HG03565 (cell line): ENCODE measurements around the gene C8G.

Experiments used
- ATAC-seq: cut with Tn5 transposase; IDR thresholded peaks from one replicate; pipeline ENCODE4 v1.9.1; 2021; ENCODE audit warnings: mild to moderate bottlenecking, moderate library complexity; ENCODE audit not compliant: unreplicated experiment

C8G gene

DNA sequence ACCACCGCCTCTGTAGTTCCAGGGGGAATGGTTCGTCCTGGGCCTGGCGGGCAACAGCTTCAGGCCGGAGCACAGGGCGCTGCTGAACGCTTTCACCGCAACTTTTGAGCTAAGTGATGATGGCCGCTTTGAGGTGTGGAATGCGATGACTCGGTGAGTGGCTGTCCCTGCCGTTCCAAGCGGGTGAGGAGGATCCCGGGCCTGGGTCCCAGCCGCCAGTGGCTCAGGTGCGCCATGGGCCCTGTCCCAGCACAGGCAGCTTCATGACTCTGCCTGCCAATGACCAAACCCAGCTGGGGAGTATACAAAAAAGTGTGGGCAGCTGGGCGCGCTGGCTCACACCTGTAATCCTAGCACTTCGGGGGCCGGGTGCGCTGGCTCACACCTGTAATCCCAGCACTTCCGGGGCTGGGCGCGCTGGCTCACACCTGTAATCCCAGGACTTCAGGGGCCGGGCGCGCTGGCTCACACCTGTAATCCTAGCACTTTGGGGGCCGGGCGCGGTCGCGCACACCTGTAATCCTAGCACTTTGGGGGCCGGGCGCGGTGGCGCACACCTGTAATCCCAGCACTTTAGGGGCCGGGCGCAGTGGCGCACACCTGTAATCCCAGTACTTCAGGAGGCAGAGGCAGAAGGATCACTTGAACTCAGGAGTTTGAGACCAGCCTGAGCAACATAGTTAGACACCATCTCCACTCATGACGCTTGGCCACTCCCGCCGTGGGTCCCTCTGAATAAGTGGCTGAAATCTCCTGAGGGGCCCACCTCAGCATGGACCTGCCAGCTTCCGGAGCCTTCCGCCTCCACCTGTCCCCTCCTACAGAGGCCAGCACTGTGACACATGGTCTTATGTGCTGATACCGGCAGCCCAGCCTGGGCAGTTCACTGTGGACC is 8.1 kb downstream of the C8G start:
- no peak for ATAC-seq

DNA sequence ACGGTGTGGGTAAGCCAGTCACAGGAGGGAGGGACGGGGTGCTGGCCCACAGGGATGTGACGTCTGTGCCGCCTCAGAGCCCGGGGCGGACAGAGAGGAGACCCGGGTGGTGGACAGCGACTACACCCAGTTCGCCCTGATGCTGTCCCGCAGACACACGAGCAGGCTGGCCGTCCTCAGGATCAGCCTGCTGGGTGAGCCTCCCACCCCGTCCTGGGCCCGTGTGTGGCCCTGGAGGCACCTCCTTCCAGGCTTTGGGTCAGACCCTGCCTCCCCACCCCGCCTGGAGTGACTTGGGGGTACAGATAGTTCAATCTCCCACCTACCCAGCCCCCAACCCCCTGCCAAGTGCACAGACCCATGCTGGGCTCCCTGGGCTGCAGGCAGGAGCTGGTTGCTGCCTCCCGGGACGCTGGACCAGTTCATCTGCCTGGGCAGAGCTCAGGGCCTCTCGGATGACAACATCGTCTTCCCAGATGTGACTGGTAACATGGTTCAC is 8.8 kb downstream of the C8G start:
- ATAC-seq: no peak

DNA sequence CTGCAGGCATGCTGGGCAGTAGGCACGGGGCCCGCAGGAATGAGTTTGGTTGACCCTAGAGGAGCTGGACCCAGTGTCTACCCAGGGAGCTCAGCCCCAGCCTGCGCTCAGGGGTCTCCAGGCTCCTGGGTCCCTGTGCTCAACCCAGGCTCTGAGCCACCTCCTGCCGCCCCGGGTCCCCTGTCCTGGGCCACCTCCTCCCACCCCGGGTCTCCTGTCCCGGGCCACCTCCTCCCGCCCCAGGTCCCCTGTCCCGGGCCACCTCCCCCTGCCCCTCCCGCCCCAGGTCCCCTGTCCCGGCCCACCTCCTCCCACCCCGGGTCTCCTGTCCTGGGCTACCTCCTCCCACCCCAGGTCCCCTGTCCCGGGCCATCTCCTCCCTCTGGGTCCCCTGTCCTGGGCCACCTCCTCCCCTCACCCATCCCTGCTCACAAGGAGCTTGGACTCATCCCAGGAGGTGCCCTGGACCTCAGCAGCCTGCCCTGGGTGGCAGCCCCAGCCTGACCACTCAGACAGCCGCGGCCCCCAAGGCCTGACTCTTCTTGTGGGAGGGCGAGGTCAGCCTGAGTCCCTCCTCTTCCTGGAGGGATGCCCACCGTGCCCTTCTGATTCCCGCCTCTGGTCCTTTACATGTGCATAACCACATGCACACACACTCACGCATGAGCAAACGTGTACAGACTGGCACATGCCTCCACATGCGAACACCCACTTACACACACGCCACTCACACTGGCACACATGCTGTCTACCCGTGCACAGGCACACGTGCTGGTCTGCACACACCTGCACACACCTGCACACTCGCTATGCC is 9.4 kb downstream of the C8G start:
- ATAC-seq: no peak

DNA sequence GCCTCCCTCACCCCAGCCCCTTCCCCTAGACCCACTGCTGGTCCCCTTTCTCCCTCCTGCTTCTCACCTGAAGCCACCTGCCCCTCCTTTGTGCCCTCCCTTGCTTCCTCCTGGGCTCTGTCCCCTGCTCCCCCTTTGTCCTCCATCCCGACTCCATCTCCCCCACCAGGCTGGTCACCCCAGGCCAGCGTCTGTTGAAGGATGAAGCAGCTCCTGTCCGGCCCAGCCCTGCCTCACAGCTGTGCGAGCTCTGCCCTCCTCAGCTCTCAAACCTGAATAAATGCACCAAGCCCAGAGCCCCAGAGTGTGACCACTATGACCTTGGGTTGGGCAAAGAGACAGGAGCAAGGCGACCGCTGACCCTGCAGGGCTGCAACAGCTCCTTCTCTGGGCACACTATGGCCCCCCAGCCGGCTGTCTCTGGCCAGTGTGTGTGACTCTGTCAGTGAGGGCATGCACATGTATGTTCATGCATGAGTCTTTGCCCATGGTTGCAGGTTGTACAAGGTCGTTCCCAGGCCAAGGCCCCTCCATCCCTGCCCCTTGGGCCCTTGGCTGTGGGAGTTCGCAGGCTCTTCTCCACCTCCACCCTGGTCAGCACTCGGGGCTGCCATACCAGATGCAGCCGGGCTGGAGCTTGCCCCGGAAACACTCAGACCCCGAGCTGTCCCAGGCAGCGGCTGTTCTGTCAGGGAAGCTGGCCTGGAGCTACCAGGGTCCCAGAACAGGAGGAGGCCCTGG is 10.3 kb downstream of the C8G start:
- ATAC-seq: no peak

DNA sequence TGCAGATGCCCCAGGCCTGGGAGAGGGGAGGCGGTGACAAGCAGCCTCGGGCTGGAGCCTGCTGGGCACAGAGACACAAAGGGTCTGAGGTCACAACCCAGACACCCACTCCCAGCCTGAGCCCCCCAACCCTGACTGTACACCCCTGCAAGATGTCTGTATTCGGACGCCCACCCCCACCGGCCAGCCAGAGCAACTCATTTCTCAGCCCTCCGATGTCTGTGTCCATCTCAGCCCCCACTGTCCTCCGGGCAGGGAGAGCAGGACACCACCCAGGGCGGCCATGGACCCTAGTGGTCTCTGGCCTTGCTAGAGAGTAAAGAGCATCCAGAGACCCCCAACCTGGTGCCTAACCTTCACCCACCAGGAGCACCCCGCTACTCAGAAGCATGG is 10.9 kb downstream of the C8G start:
- no peak for ATAC-seq

DNA sequence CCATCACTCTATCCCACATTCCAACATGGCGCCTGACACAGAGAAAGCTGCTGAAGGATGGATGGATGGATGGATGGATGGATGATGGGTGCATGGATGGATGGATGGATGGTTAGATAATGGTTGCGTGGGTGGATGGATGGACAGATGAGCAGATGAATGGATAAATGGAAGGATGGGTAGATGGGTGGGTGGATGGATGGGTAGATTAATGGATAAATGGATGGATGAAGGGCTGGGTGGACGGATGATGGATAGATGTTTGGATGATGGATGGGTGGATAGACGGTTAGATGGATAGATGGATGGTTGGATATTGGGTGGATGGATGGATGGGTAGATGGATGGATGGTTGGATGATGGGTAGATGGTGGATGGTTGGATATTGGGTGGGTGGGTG is 11.6 kb downstream of the C8G start:
- no peak for ATAC-seq

DNA sequence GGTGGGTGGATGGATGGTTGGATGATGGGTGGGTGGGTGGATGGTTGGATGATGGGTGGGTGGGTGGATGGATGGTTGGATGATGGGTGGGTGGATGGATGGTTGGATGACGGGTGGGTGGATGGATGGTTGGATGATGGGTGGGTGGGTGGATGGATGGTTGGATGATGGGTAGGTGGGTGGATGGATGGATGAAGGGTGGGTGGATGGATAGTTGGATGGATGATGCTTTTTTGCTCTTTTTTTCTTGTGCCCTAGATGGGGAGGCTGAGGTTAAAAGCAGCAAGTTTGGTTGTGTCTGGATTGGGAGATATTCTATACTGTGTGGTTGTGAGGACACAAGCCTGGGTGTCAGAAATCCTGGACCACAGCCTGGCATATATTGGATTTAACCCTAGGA is 12.4 kb downstream of the C8G start:
- no peak for ATAC-seq

DNA sequence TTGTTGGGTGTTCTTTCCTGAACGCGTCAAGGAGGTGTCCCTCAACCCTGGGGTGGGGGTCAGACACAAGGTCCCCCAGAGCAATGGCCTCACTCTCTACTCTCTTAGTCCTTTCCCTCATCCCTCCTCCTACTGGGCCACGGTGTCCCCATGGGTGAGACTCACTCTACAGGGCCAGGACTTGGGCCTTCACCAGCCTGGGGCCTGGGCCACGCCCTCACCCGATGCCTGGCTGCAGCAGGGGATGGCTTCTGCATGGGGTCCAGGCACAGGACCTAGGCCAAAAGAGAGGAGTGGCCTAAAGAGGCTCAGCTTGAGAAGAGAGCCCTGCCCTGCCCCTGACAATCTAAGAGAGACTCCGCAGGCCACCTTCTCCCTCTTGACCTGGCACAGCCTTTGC is 12.9 kb downstream of the C8G start:
- no peak for ATAC-seq

DNA sequence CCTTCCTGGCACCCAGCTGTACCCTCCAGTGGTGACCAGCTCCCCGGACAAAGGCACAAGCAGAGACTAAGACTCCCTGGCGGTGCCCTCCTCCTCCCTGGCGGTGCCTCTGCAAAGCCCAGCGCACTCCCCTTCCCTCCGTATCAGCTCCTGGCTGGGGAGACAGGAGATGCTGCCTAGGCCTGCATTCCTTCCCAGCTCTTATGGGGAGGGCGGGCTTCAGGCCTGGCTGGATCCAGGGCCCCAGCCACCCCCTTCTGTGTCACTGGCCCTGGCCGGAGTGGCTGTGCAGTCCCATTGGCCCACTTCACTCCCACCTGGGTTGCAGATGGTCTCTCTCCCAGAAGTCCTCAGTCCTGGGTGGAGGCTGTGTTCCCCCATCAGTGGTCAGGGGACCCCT is 13.4 kb downstream of the C8G start:
- ATAC-seq: no peak

DNA sequence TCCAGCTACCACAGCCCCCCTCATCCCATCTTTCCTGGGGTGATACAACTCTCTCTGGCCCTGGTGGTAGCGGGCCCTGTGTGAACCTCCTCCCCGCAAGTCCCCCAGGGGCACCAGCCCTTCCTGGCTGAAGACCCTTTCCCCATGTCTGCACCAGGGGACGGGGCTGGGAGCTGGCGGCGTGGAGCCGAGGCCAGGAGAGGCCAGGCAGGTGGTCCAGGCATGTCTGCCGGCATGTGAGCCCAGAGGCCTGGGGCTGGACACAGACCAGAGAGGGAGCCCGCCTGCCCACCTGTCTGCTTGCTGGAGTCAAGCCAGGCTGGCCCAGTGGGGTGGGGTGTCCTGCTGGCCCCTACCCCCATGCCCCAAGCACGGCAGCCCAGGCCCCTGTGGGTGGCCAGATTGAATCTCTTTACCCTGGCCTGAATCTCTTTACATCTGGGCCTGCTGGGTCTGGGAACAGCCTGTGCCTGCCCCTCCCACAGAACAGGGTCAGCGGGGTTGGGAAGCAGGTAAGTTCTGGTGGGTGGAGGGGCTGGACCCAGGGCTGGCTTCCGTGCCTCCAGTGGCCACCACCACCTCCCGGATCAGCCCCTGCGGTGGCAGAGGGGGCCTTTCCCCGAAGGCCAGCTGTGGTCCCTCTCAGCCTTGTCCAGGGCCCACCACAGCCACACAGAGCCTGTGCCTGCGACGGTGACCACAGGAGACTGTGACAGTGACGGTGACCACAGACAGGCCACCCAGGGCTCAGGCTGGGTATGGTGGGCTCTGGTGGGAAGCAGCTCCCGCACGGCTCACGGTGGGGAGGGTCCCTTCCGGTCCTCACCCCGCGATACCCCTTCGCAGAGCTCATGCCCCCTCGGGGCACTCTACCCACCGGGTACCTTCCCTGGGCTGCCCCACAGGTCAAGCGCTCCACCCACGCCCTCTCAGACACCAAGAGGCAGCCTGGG is 14.1 kb downstream of the C8G start:
- no peak for ATAC-seq

DNA sequence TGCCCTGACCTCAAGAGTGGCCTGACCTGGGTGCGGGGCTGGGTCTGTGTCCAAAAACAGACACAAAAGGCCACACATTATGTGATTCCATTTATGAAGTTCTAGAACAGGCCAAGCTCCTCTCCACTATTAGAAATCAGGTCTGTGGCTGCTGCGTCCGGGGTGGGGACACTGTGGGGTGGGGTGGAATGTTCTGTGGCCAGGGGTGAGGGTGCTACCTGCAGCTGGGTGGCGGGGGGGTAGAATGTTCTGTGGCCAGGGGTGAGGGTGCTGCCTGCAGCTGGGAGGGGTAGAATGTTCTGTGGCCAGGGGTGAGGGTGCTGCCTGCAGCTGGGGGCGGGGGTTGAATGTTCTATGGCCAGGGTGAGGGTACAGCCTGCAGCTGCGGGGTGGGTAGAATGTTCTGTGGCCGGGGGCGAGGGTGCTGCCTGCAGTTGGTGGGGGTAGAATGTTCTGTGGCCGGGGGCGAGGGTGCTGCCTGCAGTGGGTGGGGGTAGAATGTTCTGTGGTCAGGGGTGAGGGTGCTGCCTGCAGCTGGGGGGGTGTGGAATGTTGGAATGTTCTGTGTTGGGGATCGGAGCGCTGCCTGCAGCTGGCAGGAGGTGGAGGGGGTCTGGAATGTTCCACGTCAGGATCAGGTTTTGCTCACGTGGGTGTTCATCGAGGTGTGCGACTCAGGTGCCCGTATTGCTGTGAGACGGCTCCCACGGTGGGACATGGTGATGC is 15.3 kb downstream of the C8G start:
- no peak for ATAC-seq

DNA sequence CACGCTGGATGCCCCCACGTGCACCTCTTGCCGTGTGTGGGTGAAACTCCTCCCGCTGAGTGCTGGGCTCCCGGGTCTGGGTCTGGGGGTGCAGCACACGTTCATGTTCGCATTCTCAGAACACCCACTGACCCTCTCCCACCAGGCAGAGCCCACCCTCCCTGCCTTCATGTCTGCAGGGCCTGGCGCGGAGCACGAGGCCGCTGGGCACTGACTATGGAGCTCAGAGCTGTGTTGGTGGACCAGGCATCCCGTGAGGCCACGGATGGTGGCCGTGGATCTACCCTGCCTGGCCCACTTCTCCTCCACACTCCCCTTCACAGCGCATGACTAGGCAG is 15.9 kb downstream of the C8G start:
- no peak for ATAC-seq

DNA sequence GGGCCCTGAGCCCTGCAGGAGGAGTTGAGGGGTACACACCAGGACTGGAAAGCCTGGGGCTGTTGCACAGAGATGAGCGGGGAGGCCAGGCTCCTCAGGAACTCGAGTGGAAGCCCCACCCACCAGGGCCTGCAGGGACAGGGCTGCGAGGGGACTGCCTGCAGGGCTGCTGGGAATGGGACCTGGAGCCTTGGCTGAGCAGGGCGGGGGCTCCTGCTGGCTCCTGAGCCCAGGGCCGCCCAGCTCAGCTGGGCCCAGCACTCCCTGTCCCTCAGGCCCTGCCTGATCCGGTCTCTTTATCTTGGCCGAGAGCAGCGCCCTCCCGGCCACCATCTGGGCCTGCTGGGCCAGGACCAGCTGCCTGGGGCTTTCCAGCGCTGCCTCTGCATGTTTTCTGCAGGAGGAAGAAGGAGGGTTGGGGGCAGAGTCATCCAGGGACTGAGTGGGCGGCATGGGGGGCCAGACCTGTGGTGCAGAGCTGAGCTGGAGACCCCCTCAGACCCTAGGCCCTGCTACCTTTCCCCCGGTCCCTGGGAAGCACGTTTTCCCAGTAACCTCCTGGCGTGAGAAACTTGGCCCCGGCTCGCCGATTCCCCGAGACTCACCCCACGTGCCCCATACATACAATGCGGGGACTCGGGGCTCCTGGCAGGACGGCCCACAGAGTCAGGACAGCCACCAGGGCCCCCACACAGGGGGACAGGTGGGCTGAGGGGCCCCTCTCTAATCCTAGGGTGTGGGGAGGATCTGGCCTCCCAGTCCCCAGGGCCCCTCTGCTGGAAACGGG is 16.4 kb downstream of the C8G start:
- no peak for ATAC-seq

DNA sequence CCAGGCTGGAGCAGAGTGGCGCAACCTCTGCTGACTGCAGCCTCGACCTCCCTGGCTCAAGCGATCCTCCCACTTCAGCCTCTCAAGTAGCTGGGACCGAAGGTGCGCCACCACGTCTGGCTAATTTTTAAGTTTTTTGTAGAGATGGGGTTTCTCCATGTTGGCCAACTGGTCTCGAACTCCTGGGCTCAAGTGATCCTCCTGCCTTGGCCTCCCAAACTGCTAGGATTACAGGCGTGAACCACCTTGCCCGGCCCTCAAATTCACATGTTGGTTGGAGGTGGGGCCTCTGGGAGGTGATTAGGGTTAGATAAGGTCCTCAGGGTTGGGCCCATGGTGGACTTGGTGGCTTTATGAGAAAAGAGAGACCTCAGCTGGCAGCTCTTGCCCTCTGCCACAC is 17.1 kb downstream of the C8G start:
- no peak for ATAC-seq

DNA sequence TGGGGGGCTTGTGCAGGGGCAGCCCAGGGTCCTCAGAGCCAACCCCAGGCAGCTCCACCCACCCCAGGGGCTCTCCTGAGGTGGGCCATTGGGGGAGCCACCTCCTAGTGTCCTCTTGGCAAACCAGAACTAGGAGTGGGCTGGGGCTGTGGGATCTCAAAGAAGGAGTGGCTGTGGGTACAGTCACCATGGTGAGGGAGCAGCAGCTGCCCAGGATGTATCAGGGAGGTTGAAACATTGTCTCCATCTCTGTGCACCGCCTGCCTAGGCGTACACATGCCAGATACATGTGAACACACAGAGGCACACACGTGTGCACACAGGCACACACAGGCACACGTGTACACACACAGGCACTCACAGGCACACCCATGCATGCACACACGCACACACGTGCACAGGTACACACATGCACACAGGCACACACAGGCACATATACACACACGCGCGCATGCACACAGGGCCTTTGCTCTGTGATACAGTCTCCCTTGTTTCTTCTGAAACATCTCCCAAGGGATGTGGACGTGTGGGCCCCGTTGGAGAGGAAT is 17.7 kb downstream of the C8G start:
- ATAC-seq: no peak

DNA sequence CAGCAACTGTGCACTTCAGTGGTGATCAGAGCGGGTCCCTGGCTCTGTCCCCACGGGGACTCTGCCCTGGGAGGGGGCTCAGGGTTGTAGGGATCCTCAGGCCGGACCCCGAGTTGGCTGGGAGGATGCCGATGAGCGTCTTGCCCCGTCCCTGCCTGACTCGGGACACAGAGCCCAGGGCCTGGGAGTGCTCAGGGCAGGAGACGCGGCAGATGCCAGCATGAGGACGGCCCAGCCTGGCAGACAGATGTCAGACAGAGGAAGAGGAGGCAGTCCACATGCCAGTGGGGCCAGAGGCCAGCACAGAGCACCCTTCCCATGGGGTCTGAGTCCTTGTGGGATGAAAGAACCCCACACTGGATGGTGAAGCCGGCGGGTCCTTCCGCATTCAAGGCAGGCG is 18.3 kb downstream of the C8G start:
- ATAC-seq: no peak

DNA sequence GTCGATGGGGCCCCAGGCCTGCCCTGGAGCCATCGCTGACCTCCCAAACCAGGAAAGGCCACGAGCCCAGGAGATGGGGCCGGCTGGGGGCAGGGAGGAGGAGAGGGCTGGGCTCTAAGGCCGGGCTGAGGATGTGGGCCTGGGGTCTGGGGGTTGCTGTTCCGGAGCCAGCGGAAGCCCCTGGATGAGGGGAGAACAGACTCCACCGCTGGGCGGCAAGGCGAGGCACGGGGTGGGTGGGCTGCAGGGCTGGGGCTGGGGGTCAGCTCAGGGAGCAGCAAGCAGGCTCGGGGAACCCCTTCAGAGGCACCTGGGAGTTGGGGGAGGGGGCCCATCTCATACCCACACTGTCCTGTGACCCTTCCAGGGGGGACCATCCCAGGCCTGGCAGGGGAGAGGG is 18.7 kb downstream of the C8G start:
- ATAC-seq: no peak

DNA sequence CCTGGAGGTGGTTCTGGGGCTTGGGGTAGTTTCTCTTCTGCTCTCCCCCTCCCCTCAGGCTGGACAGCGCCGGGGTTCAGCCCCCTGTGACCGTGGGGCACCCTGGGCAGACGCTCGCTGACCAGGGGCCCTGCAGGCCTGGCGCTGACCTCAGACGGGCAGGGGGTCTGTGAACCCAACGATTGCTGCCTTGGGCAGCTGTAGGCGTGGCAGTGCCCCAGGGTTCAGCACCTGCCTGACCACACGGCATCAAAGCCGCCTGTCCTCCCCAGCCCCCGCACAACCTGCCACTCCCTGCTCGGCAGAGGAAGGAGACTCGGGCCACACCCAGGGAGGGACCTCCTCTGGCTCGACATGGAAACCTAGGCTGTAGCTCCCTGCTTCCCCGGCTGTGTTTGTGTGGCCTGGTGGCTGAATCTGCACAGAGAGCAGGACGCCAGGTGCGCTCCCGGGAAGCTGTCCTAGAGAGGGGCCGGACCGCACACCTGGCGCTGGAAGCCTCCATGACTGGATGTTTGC is 19.2 kb downstream of the C8G start:
- ATAC-seq: no peak
